GM18508 (cell line): ENCODE measurements around the gene SEZ6.

Experiments used
- ATAC-seq: cut with Tn5 transposase; IDR thresholded peaks from one replicate; pipeline ENCODE4 v1.9.1; 2021; ENCODE audit warnings: moderate number of reproducible peaks; ENCODE audit not compliant: insufficient read depth, unreplicated experiment

Gene SEZ6

GRCh38 chr17:29005936-29006511 lies at the start of gene SEZ6:
SEZ6 (minus strand) TSS chr17:29006033; CDS start chr17:29005869, 164 bp downstream.
- no peak for ATAC-seq

- no peak for ATAC-seq
Observed at GRCh38 chr17:29054835-29055234, 49.0 kb upstream of the SEZ6 start.

- no peak for ATAC-seq
Observed at GRCh38 chr17:29051731-29052130, 45.9 kb upstream of the SEZ6 start.

GRCh38 chr17:29051194-29051593 lies 45.4 kb upstream of the SEZ6 start:
- no peak for ATAC-seq

GRCh38 chr17:29050176-29050575 lies 44.3 kb upstream of the SEZ6 start:
- ATAC-seq = no peak

GRCh38 chr17:29049541-29050145 lies 43.8 kb upstream of the SEZ6 start:
- no peak for ATAC-seq

GRCh38 chr17:29048440-29049368 lies 42.9 kb upstream of the SEZ6 start:
- no peak for ATAC-seq

GRCh38 chr17:29046473-29046839 lies 40.6 kb upstream of the SEZ6 start:
- ATAC-seq = no peak

GRCh38 chr17:29045734-29046472 lies 40.1 kb upstream of the SEZ6 start:
- ATAC-seq = no peak

- no peak for ATAC-seq
Observed at GRCh38 chr17:29045026-29045425, 39.2 kb upstream of the SEZ6 start.

GRCh38 chr17:29043539-29044145 lies 37.8 kb upstream of the SEZ6 start:
- ATAC-seq = no peak

- no peak for ATAC-seq
Observed at GRCh38 chr17:29042679-29043538, 37.1 kb upstream of the SEZ6 start, which contains the start of gene PIPOX. PIPOX (plus strand) TSS chr17:29043141; CDS start chr17:29043226, 85 bp downstream.

GRCh38 chr17:29042026-29042678 lies 36.3 kb upstream of the SEZ6 start:
- no peak for ATAC-seq

GRCh38 chr17:29041571-29041970 lies 35.7 kb upstream of the SEZ6 start:
- no peak for ATAC-seq

- no peak for ATAC-seq
Observed at GRCh38 chr17:29041091-29041490, 35.3 kb upstream of the SEZ6 start.

- no peak for ATAC-seq
Observed at GRCh38 chr17:29039764-29040598, 34.1 kb upstream of the SEZ6 start.

- ATAC-seq = no peak
Observed at GRCh38 chr17:29038085-29038795, 32.4 kb upstream of the SEZ6 start.
